AML-193 (cell line): ENCODE measurements around the gene KCNJ9.

Source experiments
- DNase-seq, 2 experiments: peaks; one replicate each; lab custom pipeline; 2025; lab: John Stamatoyannopoulos, UW

Gene KCNJ9

DNA sequence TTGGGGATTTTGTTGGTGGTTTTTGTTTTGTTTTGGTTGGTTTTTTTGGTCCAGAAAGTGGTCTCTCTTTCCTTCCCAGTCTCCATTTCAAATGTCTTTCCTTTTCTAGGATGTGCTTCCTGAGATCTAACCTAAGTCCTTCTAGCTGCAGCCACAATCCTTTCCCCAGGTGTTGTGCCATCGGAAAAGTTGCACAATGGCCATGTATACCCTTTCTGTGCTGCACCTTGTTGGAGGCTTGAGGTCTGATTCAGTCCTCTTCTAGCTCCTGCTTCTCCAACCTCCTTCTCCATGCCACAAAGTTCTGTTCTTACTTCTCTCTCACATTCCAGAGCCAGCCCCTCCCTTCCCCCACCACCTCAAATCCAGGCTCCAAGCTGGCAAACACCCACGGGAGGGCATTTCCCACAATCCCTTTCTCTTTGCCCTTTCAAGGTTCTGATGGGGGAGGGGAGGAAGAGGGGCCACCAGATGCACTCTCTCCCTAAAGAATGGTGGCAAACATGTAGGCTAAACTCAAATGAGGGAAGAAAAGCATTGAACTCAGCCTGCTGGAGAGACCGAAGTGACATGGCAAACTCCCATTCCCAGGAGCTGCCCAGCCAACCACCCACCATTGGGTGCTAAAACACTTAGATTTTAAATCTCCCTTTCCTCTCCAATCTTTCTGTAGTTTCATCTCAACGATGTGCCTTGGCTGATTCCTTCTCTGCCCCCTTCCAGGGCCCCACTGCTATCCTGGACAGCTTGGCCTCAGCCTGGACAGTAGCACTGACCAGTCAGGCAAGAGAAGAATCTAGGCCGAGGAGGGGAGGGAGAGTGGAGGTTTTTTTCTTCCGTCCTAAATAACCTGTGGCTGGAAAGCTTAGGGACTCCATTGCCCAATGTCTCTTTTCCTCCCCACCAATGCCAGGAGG, 14.3 kb upstream of the KCNJ9 start:
- no peak for DNase-seq

- DNase-seq: no peak
These were observed 13.1 kb upstream of the KCNJ9 start for GRCh38 chr1:160068225-160068624.

GRCh38 chr1:160069460-160070231, 11.7 kb upstream of the KCNJ9 start, which contains the start of gene KCNJ10:
KCNJ10 (minus strand) TSS chr1:160070160; CDS start chr1:160042532, 27,628 bp downstream.
- DNase-seq: no peak

GRCh38 chr1:160070243-160071163, 10.8 kb upstream of the KCNJ9 start:
- no peak for DNase-seq

- DNase-seq: no peak
These were observed 10.0 kb upstream of the KCNJ9 start for GRCh38 chr1:160071289-160071688.

- DNase-seq: no peak
These were observed 6.5 kb upstream of the KCNJ9 start for GRCh38 chr1:160074865-160075264.

DNA sequence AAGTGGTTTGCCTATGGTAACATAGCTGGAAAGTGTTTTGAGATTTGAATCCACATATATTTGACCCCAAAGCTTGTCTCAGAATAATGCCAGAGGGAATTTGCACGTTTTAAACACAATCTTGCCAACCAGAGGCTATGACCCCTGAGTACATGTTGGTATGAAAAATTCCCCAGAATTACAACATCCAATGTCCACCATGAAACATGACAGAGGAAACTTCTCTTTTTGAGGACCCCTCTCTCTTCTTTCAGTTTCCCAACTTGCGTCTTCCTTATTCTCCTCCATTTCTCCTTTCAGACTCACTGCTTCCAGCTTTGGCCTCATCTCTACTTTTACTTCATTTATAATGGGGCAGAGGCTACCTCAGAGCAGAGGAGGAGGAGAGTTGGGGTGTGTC, 5.5 kb upstream of the KCNJ9 start:
- no peak for DNase-seq

GRCh38 chr1:160076295-160076694, 5.0 kb upstream of the KCNJ9 start:
- no peak for DNase-seq

DNA sequence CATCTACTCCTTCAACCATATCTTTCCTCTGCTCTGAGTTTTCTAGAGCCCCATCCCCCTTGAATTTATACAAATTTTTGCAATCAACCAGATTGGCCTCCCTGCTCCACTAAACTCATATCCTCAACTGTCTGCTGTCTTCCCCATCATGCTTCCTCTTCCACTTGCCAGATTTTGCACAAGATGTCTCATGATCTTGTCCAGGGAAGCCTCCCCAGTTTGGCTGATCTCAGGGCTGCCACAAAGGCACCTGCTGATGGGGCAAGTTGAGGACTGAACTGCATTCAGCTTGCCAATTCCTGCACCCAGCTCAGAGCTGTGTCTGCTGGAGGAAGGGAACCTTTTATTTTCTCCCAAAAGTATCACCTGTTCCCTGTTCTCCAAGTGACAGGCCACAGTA, 3.9 kb upstream of the KCNJ9 start:
- peak in 1 of 2 experiments; percentile 27 for DNase-seq

DNA sequence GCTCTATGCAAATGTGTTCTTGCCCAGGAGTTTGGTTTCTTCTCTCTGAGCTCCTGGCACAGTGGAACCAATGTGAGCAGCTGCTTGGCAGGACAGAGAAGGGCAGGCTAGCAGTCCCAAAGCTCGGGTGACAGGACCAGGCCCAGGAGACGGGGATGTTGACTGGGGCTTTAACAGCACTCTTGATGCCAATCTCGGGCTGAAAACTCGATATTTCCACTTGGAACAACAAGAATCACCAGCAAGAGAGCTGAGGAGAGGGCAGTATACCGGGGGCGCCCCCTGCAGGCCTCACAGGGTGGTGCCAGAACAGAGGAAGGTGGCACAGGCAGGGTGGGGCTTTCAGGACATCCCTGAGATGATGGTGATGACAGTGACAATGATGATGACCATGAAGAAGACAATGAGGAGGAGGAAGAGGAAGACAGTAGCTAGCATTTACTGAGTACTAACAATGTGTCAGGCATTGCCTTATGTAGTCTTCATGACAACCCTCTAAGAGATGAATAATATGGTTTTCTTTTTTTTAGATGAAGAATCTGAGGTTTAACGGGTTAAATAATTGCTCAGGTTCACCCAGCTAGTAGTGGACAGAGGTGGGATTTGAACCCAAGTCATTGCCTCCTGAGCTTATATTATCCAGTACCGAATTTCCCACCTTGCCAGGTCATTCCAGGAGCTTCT, 2.7 kb upstream of the KCNJ9 start:
- DNase-seq: peak; percentile 42 to 58

DNA sequence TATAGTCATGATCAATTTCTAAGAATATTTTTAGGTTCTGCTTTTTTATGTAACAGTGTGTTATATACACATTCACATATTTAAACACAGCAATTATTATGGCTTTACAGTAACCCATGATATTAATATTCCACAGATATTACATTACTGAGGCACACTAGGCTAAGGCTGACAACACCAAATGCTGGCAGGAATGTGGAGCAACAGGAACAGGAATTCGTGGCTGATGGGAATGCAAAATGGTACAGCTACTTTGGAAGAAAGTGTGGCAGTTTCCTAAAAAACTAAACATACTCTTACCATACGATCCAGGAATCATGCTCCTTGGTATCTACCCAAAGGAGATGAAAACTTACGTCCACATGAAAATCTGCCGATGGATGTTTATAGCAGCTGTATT, 1.9 kb upstream of the KCNJ9 start:
- DNase-seq: no peak

DNA sequence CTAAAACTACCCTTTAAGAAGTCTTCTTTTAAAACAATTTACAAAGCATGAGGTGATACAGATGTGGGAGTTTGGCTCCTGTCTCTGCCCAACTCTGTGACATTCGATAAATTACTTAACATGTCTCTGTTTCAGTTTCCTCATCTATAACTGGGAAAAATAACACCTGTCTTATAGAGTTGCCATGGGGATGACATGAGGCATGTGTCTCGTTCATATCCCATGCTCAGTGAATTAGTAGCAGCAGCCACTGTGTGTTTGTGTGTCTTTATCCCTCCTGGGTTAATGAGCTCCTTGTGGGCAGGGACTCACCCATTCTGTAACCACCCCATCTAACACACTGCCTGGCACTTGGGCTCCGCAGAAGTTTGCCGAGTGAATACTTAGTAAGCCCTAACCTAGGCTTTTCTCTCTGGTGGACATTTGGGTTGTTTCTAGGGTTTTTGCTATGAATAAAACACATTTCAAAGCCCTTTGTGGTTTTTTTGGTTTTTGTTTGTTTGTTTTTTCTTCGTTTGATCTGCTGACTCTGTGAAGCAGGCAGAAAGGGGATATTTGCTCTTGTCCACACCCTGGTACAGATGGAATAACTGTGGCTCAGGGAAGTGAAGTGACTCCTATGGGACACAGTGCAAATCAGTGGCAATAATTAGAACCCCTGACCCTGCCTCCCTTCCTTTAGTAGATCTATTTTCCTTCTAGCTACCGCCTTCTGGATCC, 797 bp upstream of the KCNJ9 start:
- DNase-seq: no peak

GRCh38 chr1:160082487-160082886, 1.1 kb downstream of the KCNJ9 start:
- no peak for DNase-seq

GRCh38 chr1:160082926-160083325, 1.6 kb downstream of the KCNJ9 start:
- no peak for DNase-seq

DNA sequence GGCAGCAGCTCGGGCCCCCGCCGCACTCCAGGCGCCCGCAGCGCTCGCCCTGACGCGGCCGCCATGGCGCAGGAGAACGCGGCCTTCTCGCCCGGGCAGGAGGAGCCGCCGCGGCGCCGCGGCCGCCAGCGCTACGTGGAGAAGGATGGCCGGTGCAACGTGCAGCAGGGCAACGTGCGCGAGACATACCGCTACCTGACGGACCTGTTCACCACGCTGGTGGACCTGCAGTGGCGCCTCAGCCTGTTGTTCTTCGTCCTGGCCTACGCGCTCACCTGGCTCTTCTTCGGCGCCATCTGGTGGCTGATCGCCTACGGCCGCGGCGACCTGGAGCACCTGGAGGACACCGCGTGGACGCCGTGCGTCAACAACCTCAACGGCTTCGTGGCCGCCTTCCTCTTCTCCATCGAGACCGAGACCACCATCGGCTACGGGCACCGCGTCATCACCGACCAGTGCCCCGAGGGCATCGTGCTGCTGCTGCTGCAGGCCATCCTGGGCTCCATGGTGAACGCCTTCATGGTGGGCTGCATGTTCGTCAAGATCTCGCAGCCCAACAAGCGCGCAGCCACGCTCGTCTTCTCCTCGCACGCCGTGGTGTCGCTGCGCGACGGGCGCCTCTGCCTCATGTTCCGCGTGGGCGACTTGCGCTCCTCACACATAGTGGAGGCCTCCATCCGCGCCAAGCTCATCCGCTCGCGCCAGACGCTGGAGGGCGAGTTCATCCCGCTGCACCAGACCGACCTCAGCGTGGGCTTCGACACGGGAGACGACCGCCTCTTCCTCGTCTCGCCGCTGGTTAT, 2.8 kb downstream of the KCNJ9 start:
- DNase-seq: no peak

DNA sequence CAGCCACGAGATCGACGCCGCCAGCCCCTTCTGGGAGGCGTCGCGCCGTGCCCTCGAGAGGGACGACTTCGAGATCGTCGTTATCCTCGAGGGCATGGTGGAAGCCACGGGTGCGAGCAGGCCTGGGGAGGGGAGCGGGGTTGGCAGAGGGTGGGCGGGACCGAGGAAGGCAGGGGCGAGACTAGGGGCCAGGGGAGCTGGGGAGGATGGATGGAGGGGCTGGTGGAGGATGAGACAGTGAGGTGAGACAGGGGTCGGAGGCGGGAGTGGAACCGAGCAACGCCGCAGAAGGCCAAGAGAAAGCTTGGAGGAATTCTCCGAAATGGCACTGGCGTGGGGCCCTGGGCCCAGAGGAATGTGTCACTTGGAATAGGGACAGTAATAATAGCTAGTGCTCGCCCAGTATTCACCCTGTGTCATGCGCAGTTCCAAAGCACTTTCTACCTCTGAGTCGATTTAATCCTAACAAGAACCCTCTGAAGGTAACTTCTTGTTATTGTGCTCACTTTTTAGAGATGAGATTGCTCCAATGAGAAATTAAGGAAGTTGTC, 3.5 kb downstream of the KCNJ9 start:
- DNase-seq: no peak

GRCh38 chr1:160085686-160086455, 4.5 kb downstream of the KCNJ9 start:
- peak; percentile 53 to 58 for DNase-seq

DNA sequence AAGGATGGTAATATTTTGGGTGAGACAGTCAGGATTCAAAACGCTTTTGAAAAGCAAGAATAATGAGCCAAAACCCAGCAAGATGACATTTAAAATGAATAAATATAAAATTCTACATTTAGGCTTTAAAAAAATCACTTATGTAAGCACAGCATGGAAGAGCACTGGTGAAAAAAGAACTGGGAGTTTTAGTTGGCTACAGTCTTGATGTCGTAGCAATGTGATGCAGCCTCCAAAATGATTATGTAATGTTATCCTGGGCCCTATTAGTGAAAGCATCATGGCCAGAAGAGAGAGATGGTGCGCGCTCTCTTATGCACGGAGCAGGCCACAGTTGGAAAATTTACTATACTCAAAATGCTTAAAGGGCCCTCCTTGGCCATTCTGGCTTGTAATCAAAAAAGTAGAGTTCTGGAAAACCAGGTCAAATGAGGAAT, 5.1 kb downstream of the KCNJ9 start:
- DNase-seq: no peak
